Retinal pigment epithelial cell (primary cell): ENCODE measurements around the gene WWOX.

Source experiments
- DNase-seq: peaks from one replicate; pipeline ENCODE4 v3.0.0-alpha.2; 2010; ENCODE audit warnings: low read depth
- H3K4me3 ChIP-seq: 2 replicates; pipeline ENCODE4 v1.5.1; 2011; ENCODE audit warnings: mild to moderate bottlenecking, low read length, control low read depth, moderate library complexity
- CTCF ChIP-seq: conservative IDR thresholded peaks from 2 replicates; pipeline ENCODE4 v1.5.1; 2011; ENCODE audit warnings: low read depth, low read length, control low read depth, inconsistent platforms

The WWOX gene

GRCh38 chr16:78450255-78450654 is 350.8 kb downstream of the WWOX start:
- DNase-seq, result no peak
- no peak for TF ChIP-seq CTCF
- H3K4me3 ChIP-seq, result no peak overlapping the region

GRCh38 chr16:78452025-78452555 is 352.6 kb downstream of the WWOX start:
- no peak for DNase-seq
- no peak for TF ChIP-seq CTCF
- no peak overlapping the region for H3K4me3 ChIP-seq

GRCh38 chr16:78455861-78456260 is 356.4 kb downstream of the WWOX start:
- no peak for DNase-seq
- no peak for TF ChIP-seq CTCF
- H3K4me3 ChIP-seq, result no peak overlapping the region

- no peak for TF ChIP-seq CTCF
- no peak for DNase-seq
- no peak overlapping the region for H3K4me3 ChIP-seq
Measured at GRCh38 chr16:78458588-78458987, 359.1 kb downstream of the WWOX start.

- H3K4me3 ChIP-seq, result no peak overlapping the region
- DNase-seq, result no peak
- no peak for TF ChIP-seq CTCF
Measured at GRCh38 chr16:78460428-78460827, 361.0 kb downstream of the WWOX start.

GRCh38 chr16:78461087-78461486 is 361.6 kb downstream of the WWOX start:
- DNase-seq, result no peak
- H3K4me3 ChIP-seq, result no peak overlapping the region
- TF ChIP-seq CTCF, result no peak

GRCh38 chr16:78461496-78462287 is 362.2 kb downstream of the WWOX start:
- H3K4me3 ChIP-seq, result no peak overlapping the region
- no peak for DNase-seq
- no peak for TF ChIP-seq CTCF
